Osteocyte (in vitro differentiated cells): ENCODE measurements around the gene SLC12A4. TPM values are rescaled to one million over a fixed set of nuclear protein-coding genes. Genes with fewer than 3 reads are reported as not detected.

Source experiments
- DNase-seq: peaks from one replicate; pipeline ENCODE4 v3.0.0; 2021; ENCODE audit warnings: mixed read lengths; ENCODE audit not compliant: unreplicated experiment; ENCODE audit errors: extremely low spot score
- H3K27ac Mint-ChIP-seq: one replicate; pipeline ENCODE4 v1.8.0; 2021; ENCODE audit warnings: mild to moderate bottlenecking, mixed read lengths; ENCODE audit not compliant: unreplicated experiment
- H3K27me3 Mint-ChIP-seq: one replicate; pipeline ENCODE4 v1.8.0; 2021; ENCODE audit warnings: mixed read lengths; ENCODE audit not compliant: unreplicated experiment
- H3K36me3 Mint-ChIP-seq: one replicate; pipeline ENCODE4 v1.8.0; 2021; ENCODE audit warnings: mixed read lengths; ENCODE audit not compliant: unreplicated experiment
- H3K4me1 Mint-ChIP-seq: one replicate; pipeline ENCODE4 v1.8.0; 2021; ENCODE audit warnings: mixed read lengths; ENCODE audit not compliant: unreplicated experiment
- H3K4me3 Mint-ChIP-seq: one replicate; pipeline ENCODE4 v1.8.0; 2021; ENCODE audit warnings: mild to moderate bottlenecking, moderate library complexity, mixed read lengths; ENCODE audit not compliant: unreplicated experiment
- H3K9me3 Mint-ChIP-seq: one replicate; pipeline ENCODE4 v1.8.0; 2021; ENCODE audit warnings: mixed read lengths; ENCODE audit not compliant: unreplicated experiment
- total RNA-seq: library from RNA; stranded (reverse); gene quantifications from 2 replicates; pipeline ENCODE4 v1.2.1, GENCODE V29; 2021
- TF ChIP-seq, protein P1 (sequence below): fragments of 200-600 bp; sonication (generic); IDR thresholded peaks from 2 replicates; pipeline ENCODE4 v1.5.0; 2021; ENCODE audit warnings: antibody characterized with exemption, mild to moderate bottlenecking, moderate library complexity

The SLC12A4 gene
- total RNA-seq, 1 donor from 2014 or later: 90.7 TPM

DNA sequence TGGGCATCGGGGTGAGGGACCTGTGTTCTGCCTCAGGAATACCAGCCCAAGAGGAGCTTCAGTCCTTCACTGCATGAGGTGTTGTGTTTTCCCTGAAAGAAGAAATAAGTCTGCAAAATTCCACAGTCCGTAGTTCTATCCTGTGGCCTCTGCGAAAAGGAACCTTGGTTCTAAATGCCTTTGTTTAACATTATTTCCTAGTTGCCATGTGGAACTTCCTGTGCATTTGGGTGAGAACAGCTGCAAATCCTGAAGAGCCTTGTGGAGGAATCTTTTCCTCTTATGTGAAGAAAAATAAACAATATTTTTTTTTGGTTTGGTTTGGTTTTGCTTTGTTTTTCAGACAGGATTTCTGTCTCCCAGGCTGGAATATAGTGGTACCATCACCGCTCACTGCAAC is 65.6 kb downstream of the SLC12A4 start:
- no peaks in the 10 kb centered on the region for H3K9me3 Mint-ChIP-seq
- H3K27me3 Mint-ChIP-seq: no peaks in the 10 kb centered on the region
- no peak overlapping the region for H3K4me3 Mint-ChIP-seq
- peak overlapping the region; percentile 28 for H3K27ac Mint-ChIP-seq
- DNase-seq: no peak
- peaks cover 3% of the 10 kb centered on the region for H3K36me3 Mint-ChIP-seq
- H3K4me1 Mint-ChIP-seq: peaks cover 2% of the 10 kb centered on the region
- TF ChIP-seq, protein P1, sequence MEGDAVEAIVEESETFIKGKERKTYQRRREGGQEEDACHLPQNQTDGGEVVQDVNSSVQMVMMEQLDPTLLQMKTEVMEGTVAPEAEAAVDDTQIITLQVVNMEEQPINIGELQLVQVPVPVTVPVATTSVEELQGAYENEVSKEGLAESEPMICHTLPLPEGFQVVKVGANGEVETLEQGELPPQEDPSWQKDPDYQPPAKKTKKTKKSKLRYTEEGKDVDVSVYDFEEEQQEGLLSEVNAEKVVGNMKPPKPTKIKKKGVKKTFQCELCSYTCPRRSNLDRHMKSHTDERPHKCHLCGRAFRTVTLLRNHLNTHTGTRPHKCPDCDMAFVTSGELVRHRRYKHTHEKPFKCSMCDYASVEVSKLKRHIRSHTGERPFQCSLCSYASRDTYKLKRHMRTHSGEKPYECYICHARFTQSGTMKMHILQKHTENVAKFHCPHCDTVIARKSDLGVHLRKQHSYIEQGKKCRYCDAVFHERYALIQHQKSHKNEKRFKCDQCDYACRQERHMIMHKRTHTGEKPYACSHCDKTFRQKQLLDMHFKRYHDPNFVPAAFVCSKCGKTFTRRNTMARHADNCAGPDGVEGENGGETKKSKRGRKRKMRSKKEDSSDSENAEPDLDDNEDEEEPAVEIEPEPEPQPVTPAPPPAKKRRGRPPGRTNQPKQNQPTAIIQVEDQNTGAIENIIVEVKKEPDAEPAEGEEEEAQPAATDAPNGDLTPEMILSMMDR: no peak

DNA sequence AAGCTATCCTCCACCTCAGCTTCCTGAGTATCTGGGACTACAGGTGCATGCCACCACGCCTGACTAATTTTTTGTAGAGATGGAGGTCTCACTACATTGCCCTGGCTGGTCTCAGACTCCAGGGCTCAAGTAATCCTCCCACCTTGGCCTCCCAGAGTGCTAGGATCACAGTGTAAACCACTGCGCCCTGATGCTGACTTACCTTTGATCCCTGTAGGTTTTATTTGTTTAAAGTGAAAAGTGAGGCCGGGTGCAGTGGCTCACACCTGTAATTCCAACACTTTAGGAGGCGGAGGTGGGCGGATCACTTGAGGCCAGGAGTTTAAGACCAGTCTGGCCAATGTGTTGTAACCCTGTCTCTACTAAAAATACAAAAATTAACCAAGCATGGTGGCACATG is 66.7 kb downstream of the SLC12A4 start:
- Mint-ChIP-seq H3K27me3 (no peaks in the 10 kb centered on the region), H3K4me3 (no peak overlapping the region), H3K4me1 (peaks cover 9% of the 10 kb centered on the region), H3K27ac (no peak overlapping the region), H3K36me3 (peaks cover 3% of the 10 kb centered on the region), H3K9me3 (no peaks in the 10 kb centered on the region)
- no peak for DNase-seq
- TF ChIP-seq, protein P1: no peak

DNA sequence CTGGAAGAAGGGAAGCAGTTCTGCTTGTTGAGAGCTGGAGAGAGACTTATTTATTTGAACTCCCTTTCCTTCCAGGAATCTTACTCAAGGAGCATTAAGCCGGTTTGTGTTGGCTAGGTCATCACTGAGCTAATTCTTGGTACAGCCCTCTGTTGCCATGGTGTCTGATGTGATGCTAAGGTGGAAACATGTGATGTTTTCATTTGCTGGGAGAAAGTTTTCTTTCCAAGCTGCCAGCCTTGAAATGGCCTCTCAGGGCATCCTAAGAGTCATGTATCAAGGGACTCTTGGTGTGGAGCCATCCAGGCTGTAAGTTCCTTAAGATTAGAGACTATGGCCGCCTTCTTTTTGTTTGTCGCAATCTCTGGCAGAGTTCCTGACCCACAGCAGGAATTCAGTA is 71.2 kb downstream of the SLC12A4 start:
- Mint-ChIP-seq H3K36me3 (no peaks in the 10 kb centered on the region), H3K9me3 (no peaks in the 10 kb centered on the region), H3K27me3 (no peaks in the 10 kb centered on the region), H3K4me3 (no peak overlapping the region), H3K4me1 (peaks cover 32% of the 10 kb centered on the region), H3K27ac (peak overlapping the region; percentile 61)
- TF ChIP-seq, protein P1: no peak
- DNase-seq: no peak

DNA sequence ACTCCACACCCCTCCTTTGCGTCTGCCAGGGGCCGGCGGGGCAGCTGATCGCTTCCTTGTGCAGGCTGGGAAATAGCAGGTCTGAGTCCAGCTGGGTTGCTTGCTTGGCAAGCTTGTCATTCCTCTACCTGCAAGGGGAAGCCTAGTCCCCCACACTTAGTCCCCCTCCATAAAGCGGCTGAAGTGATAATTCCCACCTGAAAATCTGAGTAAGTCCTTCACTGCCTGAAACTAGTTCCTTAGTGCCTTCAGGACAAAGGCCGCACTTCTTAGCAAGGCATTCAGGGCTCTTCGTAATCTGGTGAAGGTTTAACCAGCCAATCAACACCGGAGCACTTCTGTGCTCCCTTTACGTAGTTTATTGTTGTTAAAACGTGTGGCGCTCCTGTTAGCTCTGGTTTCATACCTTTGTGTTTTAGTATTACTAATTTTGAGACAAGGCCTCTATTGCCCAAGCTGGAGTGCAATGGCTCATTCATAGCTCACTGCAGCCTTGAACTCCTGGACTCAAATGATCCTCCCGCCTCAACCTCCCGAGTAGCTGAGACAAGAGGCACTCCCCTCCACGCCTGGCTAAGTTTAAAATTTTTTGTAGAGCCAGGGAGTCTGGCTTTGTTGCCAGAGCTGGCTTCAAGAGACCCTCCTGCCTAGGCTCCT is 74.6 kb downstream of the SLC12A4 start:
- H3K36me3 Mint-ChIP-seq: no peaks in the 10 kb centered on the region
- no peak for DNase-seq
- no peaks in the 10 kb centered on the region for H3K9me3 Mint-ChIP-seq
- H3K4me3 Mint-ChIP-seq: peak overlapping the region; percentile 91
- peaks cover 33% of the 10 kb centered on the region for H3K4me1 Mint-ChIP-seq
- H3K27me3 Mint-ChIP-seq: no peaks in the 10 kb centered on the region
- H3K27ac Mint-ChIP-seq: peak overlapping the region; percentile 90
- TF ChIP-seq, protein P1: no peak

Other genes starting within 250 kb of the SLC12A4 start
- gene GFOD2, start 249.3 kb downstream of the SLC12A4 start, total RNA-seq: 21.9 and 22.2 TPM in 2 replicates
- 18.9 and 19.5 TPM in 2 replicates for gene RANBP10, start 162.1 kb downstream of the SLC12A4 start, total RNA-seq
- 3.6 and 4.1 TPM in 2 replicates for gene TSNAXIP1, start 161.7 kb downstream of the SLC12A4 start, total RNA-seq
- gene THAP11, start 126.3 kb downstream of the SLC12A4 start, total RNA-seq: 29.5 and 30.0 TPM in 2 replicates
- 121 and 125 TPM in 2 replicates for gene NUTF2, start 121.7 kb downstream of the SLC12A4 start, total RNA-seq
- 46.3 and 51.2 TPM in 2 replicates for gene CENPT, start 120.9 kb downstream of the SLC12A4 start, total RNA-seq
- 68.2 and 75.4 TPM in 2 replicates for gene EDC4, start 95.6 kb downstream of the SLC12A4 start, total RNA-seq
- gene NRN1L, start 83.8 kb downstream of the SLC12A4 start, total RNA-seq: 1.4 and 1.5 TPM in 2 replicates
- gene PSKH1, start 75.4 kb downstream of the SLC12A4 start, total RNA-seq: 43.9 and 45.5 TPM in 2 replicates
- gene CTRL, start 36.8 kb downstream of the SLC12A4 start, total RNA-seq: 0.39 and 0.91 TPM in 2 replicates
- gene PSMB10, start 31.8 kb downstream of the SLC12A4 start, total RNA-seq: 58.3 and 59.0 TPM in 2 replicates
- gene LCAT, start 24.5 kb downstream of the SLC12A4 start, total RNA-seq: 35.3 and 36.9 TPM in 2 replicates
- gene DPEP3, start 11.9 kb upstream of the SLC12A4 start, total RNA-seq: not detected in 2 replicates
- not detected in 2 replicates for gene DPEP2, start 30.8 kb upstream of the SLC12A4 start, total RNA-seq
- not detected in 2 replicates for gene DPEP2NB, start 47.3 kb upstream of the SLC12A4 start, total RNA-seq
- 7.5 and 8.8 TPM in 2 replicates for gene DDX28, start 54.6 kb upstream of the SLC12A4 start, total RNA-seq
- gene DUS2, start 54.6 kb upstream of the SLC12A4 start, total RNA-seq: 13.6 and 17.2 TPM in 2 replicates
- 42.0 and 42.3 TPM in 2 replicates for gene NFATC3, start 116.7 kb upstream of the SLC12A4 start, total RNA-seq